HAP-1 (cell line): ENCODE data around the gene F10.

ENCODE experiments used
- DNase-seq, 2 experiments: peaks; one replicate each; pipeline ENCODE4 v3.0.0-alpha.2; 2016 to 2020; ENCODE audit warnings: low spot score in 2 of 2
- H3K27me3 ChIP-seq: fragments of 250-450 bp; sonication (Bioruptor Pico); 2 replicates; pipeline ENCODE4 v1.5.1; 2020; ENCODE audit warnings: low read depth, mild to moderate bottlenecking, moderate library complexity
- H3K36me3 ChIP-seq: fragments of 250-450 bp; sonication (Bioruptor Pico); replicated peaks from 2 replicates; pipeline ENCODE4 v1.5.1; 2020; ENCODE audit warnings: mild to moderate bottlenecking
- H3K4me1 ChIP-seq: fragments of 250-450 bp; sonication (Bioruptor Pico); 2 replicates; pipeline ENCODE4 v1.5.1; 2020; ENCODE audit warnings: mild to moderate bottlenecking
- H3K4me3 ChIP-seq: fragments of 250-450 bp; sonication (Bioruptor Pico); 2 replicates; pipeline ENCODE4 v1.5.1; 2020; ENCODE audit warnings: mild to moderate bottlenecking, moderate library complexity
- H3K9me3 ChIP-seq: fragments of 250-450 bp; sonication (Bioruptor Pico); 2 replicates; pipeline ENCODE4 v1.5.1; 2020; ENCODE audit warnings: mild to moderate bottlenecking, moderate library complexity
- in situ Hi-C: fragments of 300-500 bp; cut with MboI; formaldehyde crosslinking; loops from 3 replicates; pipeline ENCODE4 v1.14.3; 2020; ENCODE audit warnings: low sequenced_read_pairs, inconsistent platforms, mixed read lengths

F10 gene

DNA sequence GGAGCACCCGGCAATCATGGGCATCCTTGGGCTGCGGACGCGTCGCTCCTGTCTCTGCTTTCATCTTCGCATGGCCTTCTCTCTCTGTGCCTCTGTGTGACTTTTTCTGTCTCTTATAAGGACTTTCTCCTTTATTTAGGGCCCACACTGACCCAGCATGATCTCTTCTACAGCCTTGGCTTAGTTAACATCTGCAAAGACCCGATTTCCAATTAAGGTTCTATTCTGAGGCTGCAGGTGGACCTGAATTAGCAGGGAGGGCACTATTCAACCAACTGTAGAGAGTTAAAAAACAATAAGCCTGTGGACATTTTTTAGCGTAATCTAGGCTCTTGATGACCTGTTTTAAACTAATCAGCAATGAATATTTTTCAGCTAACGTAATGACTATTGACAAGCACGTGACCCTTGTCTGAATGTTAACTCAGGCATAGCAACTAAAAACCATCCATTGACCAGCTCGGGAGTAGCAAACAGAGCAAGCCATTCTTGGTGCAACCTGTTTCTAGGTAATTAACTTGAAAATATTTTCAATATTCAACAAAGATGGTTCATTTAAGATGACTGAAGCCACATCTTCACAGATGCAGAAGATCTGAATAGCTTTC is 15.2 kb downstream of the F10 start:
- Histone ChIP-seq H3K36me3 (no peaks in the 10 kb centered on the region), H3K9me3 (peaks cover 6% of the 10 kb centered on the region), H3K27me3 (no peaks in the 10 kb centered on the region), H3K4me3 (no peak overlapping the region), H3K4me1 (peaks cover 30% of the 10 kb centered on the region)
- in situ Hi-C loops = no loop called here
- no peak for DNase-seq

DNA sequence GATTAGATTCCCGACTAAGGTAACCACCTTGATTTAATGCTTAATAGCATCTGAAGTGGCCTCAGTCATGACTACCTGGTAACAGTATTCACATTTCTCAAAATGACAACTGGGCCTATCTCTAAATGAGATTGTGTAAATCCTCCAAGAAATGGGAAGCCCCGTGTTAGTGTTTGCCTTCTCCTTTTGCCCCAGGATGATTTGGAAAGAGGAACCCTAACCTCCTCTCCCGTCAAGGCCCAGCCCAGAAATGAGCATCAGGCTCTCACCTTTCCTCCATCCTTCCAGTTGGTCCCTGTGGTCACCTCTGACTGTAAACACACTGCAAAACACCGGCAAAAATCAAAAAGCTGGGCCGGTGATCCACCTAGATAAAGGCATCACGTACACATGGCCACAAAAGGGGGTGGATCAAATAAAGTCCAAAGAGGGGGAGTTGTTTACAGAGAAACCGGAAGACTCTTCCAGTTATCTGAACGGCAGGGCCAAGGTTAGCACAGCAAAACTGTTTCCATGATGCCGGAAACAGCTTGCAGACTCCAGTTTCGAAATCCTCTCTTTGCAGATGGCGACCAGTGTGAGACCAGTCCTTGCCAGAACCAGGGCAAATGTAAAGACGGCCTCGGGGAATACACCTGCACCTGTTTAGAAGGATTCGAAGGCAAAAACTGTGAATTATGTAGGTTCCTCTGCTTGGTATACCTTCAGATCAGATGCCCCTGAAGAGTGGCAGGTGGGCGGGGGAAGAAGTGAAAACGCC is 16.4 kb downstream of the F10 start:
- no peak for DNase-seq
- no peaks in the 10 kb centered on the region for H3K36me3 ChIP-seq
- H3K4me1 ChIP-seq = peaks cover 30% of the 10 kb centered on the region
- H3K27me3 ChIP-seq = no peaks in the 10 kb centered on the region
- H3K4me3 ChIP-seq = no peak overlapping the region
- in situ Hi-C loops = no loop called here
- peaks cover 6% of the 10 kb centered on the region for H3K9me3 ChIP-seq

DNA sequence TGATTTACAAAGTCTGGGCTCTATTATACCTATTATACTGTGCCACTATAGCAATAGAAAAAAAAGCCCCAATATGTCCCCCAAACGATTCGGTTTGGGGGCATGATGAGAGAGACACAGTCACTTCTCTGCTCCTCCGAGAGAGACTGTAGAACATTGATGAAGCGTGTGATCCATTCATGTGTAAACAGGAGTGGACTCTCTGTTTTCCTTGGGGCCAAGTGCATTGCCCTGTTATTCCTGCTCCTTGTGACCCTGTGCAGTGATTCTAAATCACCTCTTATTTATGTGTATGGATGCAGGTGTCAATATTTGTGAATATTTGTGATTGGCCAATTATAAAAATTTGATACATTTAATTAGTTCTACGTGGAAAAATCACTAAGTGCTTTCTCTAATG is 17.0 kb downstream of the F10 start:
- Histone ChIP-seq H3K4me3 (no peak overlapping the region), H3K36me3 (no peaks in the 10 kb centered on the region), H3K4me1 (peaks cover 30% of the 10 kb centered on the region), H3K27me3 (no peaks in the 10 kb centered on the region), H3K9me3 (peaks cover under 1% of the 10 kb centered on the region)
- in situ Hi-C loops = no loop called here
- no peak for DNase-seq

DNA sequence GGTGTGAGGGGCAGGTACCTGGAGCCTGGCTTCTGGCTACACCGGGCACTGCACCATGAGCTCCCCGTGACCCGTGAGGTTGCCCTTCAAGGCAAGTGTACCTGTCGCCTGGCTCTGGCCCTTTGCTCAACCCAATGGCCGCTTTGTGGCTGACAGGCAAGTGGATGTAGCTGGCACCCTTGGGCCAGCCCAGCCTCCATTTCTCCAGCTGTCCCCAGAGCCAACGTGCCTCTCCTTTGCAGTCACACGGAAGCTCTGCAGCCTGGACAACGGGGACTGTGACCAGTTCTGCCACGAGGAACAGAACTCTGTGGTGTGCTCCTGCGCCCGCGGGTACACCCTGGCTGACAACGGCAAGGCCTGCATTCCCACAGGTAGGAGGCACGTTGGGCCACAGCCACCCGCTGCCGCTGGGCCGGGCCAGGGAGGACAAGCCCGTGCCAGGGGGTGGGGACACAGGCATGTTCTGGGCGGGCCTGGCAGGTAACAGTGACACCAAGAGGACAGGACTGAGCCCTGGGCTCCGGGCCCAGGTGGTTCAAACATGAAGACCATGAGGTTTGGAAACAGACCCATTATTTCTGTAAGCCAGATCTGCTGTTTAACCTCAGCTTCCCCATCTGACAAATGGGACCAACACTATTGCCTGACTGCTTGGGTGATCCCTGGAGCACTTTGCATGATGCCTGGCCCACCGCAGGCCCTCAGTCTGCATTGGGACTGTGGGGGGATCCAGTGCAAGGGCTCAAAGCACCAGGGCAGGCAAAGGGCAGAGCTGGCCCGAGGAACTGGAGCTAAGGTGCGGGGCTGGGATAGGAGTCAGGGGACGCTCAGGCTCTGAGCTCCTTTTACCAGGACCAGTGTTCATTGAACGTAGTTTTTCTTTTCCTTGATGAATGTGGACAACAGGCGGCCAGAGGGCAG is 18.3 kb downstream of the F10 start:
- Histone ChIP-seq H3K36me3 (no peaks in the 10 kb centered on the region), H3K27me3 (no peaks in the 10 kb centered on the region), H3K4me1 (peaks cover 23% of the 10 kb centered on the region), H3K9me3 (no peaks in the 10 kb centered on the region), H3K4me3 (no peak overlapping the region)
- in situ Hi-C loops = no loop called here
- DNase-seq = no peak

GRCh38 chr13:113141601-113141970 is 19.0 kb downstream of the F10 start:
- H3K36me3 ChIP-seq = no peaks in the 10 kb centered on the region
- in situ Hi-C loops = no loop called here
- peaks cover 20% of the 10 kb centered on the region for H3K4me1 ChIP-seq
- H3K27me3 ChIP-seq = no peaks in the 10 kb centered on the region
- no peak overlapping the region for H3K4me3 ChIP-seq
- DNase-seq = no peak
- H3K9me3 ChIP-seq = no peaks in the 10 kb centered on the region

DNA sequence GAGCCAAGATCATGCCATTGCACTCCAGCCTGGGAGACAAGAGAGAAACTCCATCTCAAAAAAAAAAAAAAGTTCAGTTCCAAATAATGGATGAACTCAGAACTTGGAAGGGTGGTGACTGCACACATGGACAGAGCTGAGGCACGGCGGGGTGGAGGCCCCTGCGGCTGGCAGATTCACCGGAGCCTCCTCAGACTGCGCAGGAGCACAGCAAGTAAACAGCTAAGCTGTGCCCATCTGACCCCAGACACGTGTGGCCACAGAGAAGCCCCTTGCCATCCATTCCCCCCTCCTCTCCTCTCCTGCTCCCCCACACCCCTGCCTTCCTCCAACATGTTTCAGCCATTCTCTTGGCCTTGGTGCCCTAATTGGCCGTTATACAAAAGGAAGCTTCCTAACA is 20.3 kb downstream of the F10 start:
- H3K4me3 ChIP-seq = no peak overlapping the region
- H3K4me1 ChIP-seq = peaks cover 9% of the 10 kb centered on the region
- in situ Hi-C loops = no loop called here
- H3K36me3 ChIP-seq = no peaks in the 10 kb centered on the region
- H3K27me3 ChIP-seq = no peaks in the 10 kb centered on the region
- H3K9me3 ChIP-seq = no peaks in the 10 kb centered on the region
- DNase-seq = no peak

- Histone ChIP-seq H3K36me3 (no peaks in the 10 kb centered on the region), H3K27me3 (no peaks in the 10 kb centered on the region), H3K4me1 (peaks cover 1% of the 10 kb centered on the region), H3K9me3 (no peaks in the 10 kb centered on the region), H3K4me3 (no peak overlapping the region)
- DNase-seq = no peak
- in situ Hi-C loops = no loop called here
Measured at GRCh38 chr13:113143466-113144254, 21.1 kb downstream of the F10 start.

DNA sequence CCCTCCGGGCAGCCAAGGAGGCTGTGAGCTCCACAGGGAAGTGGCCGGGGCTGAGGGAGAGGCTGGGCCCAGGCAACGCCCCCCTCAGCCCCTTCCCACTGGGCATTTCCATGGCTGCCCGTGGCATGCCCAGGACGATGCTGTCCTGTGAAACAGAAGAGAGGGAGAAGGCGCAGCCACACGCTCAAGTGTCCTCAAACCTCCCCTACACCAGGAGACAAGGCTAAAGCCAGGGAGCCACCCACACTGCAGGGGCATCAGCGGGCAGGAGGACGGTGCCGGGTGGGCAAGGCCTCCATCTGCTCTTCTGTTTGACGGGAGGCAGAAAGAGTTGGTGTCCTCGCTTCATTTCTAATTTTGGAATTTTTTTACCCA is 21.6 kb downstream of the F10 start:
- H3K4me3 ChIP-seq = no peak overlapping the region
- no peak for DNase-seq
- no peaks in the 10 kb centered on the region for H3K9me3 ChIP-seq
- H3K27me3 ChIP-seq = no peaks in the 10 kb centered on the region
- H3K4me1 ChIP-seq = no peaks in the 10 kb centered on the region
- H3K36me3 ChIP-seq = no peaks in the 10 kb centered on the region
- in situ Hi-C loops = no loop called here

GRCh38 chr13:113145496-113145895 is 22.9 kb downstream of the F10 start:
- no peak overlapping the region for H3K4me3 ChIP-seq
- no peaks in the 10 kb centered on the region for H3K9me3 ChIP-seq
- no peak for DNase-seq
- H3K27me3 ChIP-seq = no peaks in the 10 kb centered on the region
- H3K4me1 ChIP-seq = no peaks in the 10 kb centered on the region
- H3K36me3 ChIP-seq = no peaks in the 10 kb centered on the region
- in situ Hi-C loops = no loop called here

GRCh38 chr13:113145911-113146598 is 23.5 kb downstream of the F10 start:
- Histone ChIP-seq H3K27me3 (no peaks in the 10 kb centered on the region), H3K4me1 (no peaks in the 10 kb centered on the region), H3K4me3 (no peak overlapping the region), H3K36me3 (no peaks in the 10 kb centered on the region), H3K9me3 (no peaks in the 10 kb centered on the region)
- DNase-seq = no peak
- in situ Hi-C loops = no loop called here

DNA sequence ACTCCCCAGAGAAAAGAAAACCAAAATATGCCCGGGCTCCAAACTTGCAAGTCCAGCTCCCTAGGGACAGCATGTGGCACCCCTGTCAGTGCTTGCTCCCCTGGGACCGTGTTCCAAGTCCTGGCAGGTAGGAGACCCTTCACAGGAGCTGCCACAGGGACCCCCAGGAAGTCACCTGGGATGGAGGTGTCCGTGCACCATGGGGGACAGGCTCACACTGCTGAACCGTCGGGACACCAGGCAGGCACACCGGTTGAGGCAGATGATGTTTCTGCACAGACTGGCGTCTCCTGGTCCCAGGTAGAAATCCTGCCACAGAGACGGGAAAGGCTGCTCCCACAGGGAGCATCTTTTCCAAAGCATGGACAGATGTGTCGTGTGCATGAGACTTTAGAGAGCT is 24.2 kb downstream of the F10 start:
- in situ Hi-C loops = no loop called here

GRCh38 chr13:113147206-113147605 is 24.6 kb downstream of the F10 start:
- no peak overlapping the region for H3K4me3 ChIP-seq
- H3K36me3 ChIP-seq = no peaks in the 10 kb centered on the region
- no peak for DNase-seq
- no peaks in the 10 kb centered on the region for H3K27me3 ChIP-seq
- no peaks in the 10 kb centered on the region for H3K9me3 ChIP-seq
- in situ Hi-C loops = no loop called here
- H3K4me1 ChIP-seq = no peaks in the 10 kb centered on the region

More for the DNA sequence above, 24.2 kb downstream of the F10 start:
- no peaks in the 10 kb centered on the region for H3K36me3 ChIP-seq
- no peaks in the 10 kb centered on the region for H3K4me1 ChIP-seq
- H3K4me3 ChIP-seq = no peak overlapping the region
- no peak for DNase-seq
- no peaks in the 10 kb centered on the region for H3K9me3 ChIP-seq
- H3K27me3 ChIP-seq = no peaks in the 10 kb centered on the region

GRCh38 chr13:113148407-113148806 is 25.8 kb downstream of the F10 start:
- Histone ChIP-seq H3K4me3 (no peak overlapping the region), H3K27me3 (no peaks in the 10 kb centered on the region), H3K9me3 (no peaks in the 10 kb centered on the region), H3K4me1 (peaks cover 11% of the 10 kb centered on the region), H3K36me3 (no peaks in the 10 kb centered on the region)
- in situ Hi-C loops = no loop called here
- no peak for DNase-seq
